Measurements from ENCODE around the gene ARHGAP8.

ARHGAP8 gene

DNA sequence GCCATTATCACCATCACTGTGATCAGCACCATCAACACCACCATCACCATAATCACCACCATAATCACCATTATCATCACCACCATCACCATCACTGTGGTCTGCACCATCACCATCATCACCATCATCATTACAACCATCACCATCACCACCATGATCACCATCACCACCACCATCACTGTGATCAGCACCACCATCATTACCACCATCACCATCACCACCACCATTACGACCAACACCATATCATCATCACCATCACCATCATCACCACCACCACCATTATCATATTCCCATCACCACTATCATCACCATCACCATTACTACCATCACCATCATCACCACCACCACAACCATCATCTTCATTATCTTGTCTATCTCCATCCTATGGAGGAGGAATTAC lies 132.2 kb downstream of the ARHGAP8 start:
- Mint-ChIP-seq H3K4me3 (no peak overlapping the region), H3K27me3 (peaks cover 6% of the 10 kb centered on the region), H3K27ac (no peak overlapping the region), H3K9me3 (no peaks in the 10 kb centered on the region), H3K4me1 (no peaks in the 10 kb centered on the region), H3K36me3 (no peaks in the 10 kb centered on the region)
- CTCF ChIA-PET = no interaction called here
- no peak for DNase-seq

DNA sequence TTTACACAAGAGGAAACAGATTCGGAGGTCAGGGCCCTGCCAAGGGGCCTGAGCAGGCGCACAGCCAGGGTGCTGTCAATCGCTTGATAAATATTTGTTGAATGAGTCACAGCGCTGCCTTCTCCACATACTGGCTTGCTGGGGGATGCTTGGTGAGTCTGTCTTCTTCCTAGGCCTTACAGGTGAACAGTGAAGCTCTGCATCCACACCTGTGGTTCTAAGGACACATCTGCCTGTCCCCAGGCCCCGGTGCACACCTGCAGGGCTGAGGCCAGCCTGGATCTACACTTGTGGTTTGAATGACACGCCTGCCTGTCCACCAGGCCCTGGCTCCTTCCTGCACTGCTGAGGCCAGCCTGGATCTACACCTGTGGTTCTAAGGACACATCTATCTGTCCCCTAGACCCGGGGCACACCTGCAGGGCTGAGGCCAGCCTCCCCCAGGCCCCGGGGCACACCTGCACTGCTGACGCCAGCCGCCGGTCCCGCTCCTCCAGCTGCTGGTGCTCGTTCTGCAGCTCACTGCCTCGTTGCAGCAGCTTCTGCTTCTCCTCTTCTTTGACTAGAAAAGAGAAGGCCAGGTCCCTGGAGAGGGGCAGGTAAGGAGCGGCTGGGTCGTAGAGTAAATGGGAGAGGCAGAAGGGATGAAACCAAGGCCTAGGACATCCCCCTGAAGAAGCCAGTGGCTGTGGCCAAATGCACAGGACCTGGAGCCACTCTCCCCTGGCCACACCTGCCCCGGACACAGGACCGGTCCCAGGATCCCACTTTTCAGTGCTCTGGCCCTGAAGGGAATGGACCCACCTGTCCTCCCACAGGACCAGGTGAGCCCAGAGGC lies 132.8 kb downstream of the ARHGAP8 start:
- CTCF ChIA-PET = no interaction called here
- Mint-ChIP-seq H3K9me3 (no peaks in the 10 kb centered on the region), H3K36me3 (no peaks in the 10 kb centered on the region), H3K27ac (no peak overlapping the region), H3K27me3 (no peaks in the 10 kb centered on the region), H3K4me3 (no peak overlapping the region), H3K4me1 (no peaks in the 10 kb centered on the region)
- DNase-seq = no peak

DNA sequence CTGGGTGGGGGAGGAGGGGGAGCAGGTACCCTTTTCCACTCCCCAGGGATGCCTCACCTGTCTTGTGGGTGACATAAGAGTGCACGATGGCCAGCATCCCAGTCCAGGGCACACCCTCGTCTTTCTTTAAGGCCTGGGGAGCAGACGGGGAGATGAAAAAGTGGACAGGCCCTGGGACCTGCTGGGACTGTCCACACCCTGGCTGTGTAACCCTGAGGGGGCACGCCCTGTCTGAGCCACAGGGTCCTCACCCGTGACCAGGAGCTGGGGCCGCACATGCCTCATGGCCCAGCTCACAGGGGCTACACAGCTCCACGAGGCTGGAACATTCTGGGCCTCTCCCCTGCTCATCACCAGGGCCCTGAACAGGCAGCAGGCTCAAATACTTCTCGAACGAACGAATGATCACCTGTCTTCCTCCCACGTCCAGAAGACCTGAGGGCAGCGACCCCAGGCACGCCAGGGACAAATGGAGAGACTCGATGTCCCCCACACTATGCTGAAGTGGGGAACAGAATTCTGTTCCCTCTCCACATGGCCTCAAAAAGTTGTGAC lies 133.5 kb downstream of the ARHGAP8 start:
- no peak for DNase-seq
- CTCF ChIA-PET = no interaction called here
- no peaks in the 10 kb centered on the region for H3K27me3 Mint-ChIP-seq

DNA sequence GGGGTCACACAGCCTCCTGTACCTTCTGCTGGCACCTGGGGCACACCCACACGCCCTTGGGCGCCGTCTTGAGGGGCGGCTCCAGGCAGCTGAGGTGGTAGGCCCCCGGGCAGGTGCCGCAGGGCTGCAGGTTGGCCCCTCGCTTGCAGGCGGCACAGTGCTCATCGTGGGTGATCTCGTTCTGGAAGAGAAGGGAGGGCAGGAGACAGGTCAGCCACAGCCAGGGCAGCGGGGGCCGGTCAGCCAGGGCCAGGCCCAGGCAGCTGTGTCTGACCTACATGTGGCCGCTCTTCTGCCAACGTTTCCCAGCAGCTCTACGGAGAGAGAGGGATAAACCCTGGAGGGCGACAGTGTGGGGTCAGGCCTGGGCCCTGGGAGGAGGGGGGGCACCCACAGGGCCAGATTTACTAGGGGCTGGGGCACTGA lies 135.6 kb downstream of the ARHGAP8 start:
- no peak for DNase-seq
- CTCF ChIA-PET = interaction anchor here (0.6 kb wide), 1 partner anchor 152 kb away, joined by 3 read pairs; no protein-coding TSS in a partner anchor
- no peak overlapping the region for H3K4me3 Mint-ChIP-seq

More for the DNA sequence above, 133.5 kb downstream of the ARHGAP8 start:
- H3K4me1 Mint-ChIP-seq = no peaks in the 10 kb centered on the region
- no peak overlapping the region for H3K4me3 Mint-ChIP-seq
- H3K9me3 Mint-ChIP-seq = no peaks in the 10 kb centered on the region
- H3K36me3 Mint-ChIP-seq = no peaks in the 10 kb centered on the region
- no peak overlapping the region for H3K27ac Mint-ChIP-seq

GRCh38 chr22:44888491-44889254 lies 136.3 kb downstream of the ARHGAP8 start:
- no peak overlapping the region for H3K27ac Mint-ChIP-seq
- H3K4me3 Mint-ChIP-seq = no peak overlapping the region
- CTCF ChIA-PET = no interaction called here
- H3K9me3 Mint-ChIP-seq = no peaks in the 10 kb centered on the region
- DNase-seq = no peak
- H3K27me3 Mint-ChIP-seq = no peaks in the 10 kb centered on the region
- no peaks in the 10 kb centered on the region for H3K36me3 Mint-ChIP-seq
- H3K4me1 Mint-ChIP-seq = no peaks in the 10 kb centered on the region

More for the DNA sequence above, 135.6 kb downstream of the ARHGAP8 start:
- Mint-ChIP-seq H3K27ac (no peak overlapping the region), H3K27me3 (no peaks in the 10 kb centered on the region), H3K36me3 (no peaks in the 10 kb centered on the region), H3K4me1 (no peaks in the 10 kb centered on the region), H3K9me3 (no peaks in the 10 kb centered on the region)

GRCh38 chr22:44889255-44889878 lies 137.0 kb downstream of the ARHGAP8 start:
- Mint-ChIP-seq H3K36me3 (no peaks in the 10 kb centered on the region), H3K27me3 (no peaks in the 10 kb centered on the region), H3K4me1 (no peaks in the 10 kb centered on the region), H3K27ac (no peak overlapping the region), H3K4me3 (no peak overlapping the region), H3K9me3 (no peaks in the 10 kb centered on the region)
- no peak for DNase-seq
- CTCF ChIA-PET = no interaction called here

- H3K4me3 Mint-ChIP-seq = no peak overlapping the region
- CTCF ChIA-PET = no interaction called here
- H3K27ac Mint-ChIP-seq = no peak overlapping the region
These were observed 138.3 kb downstream of the ARHGAP8 start for GRCh38 chr22:44890416-44891292.

GRCh38 chr22:44891293-44891747 lies 138.9 kb downstream of the ARHGAP8 start:
- no peaks in the 10 kb centered on the region for H3K36me3 Mint-ChIP-seq
- no peak overlapping the region for H3K27ac Mint-ChIP-seq
- no peak overlapping the region for H3K4me3 Mint-ChIP-seq
- H3K9me3 Mint-ChIP-seq = no peaks in the 10 kb centered on the region
- CTCF ChIA-PET = no interaction called here
- DNase-seq = no peak
- no peaks in the 10 kb centered on the region for H3K27me3 Mint-ChIP-seq
- H3K4me1 Mint-ChIP-seq = no peaks in the 10 kb centered on the region

More at GRCh38 chr22:44890416-44891292, 138.3 kb downstream of the ARHGAP8 start:
- no peak for DNase-seq
- H3K27me3 Mint-ChIP-seq = no peaks in the 10 kb centered on the region
- no peaks in the 10 kb centered on the region for H3K36me3 Mint-ChIP-seq
- H3K4me1 Mint-ChIP-seq = no peaks in the 10 kb centered on the region
- H3K9me3 Mint-ChIP-seq = no peaks in the 10 kb centered on the region

DNA sequence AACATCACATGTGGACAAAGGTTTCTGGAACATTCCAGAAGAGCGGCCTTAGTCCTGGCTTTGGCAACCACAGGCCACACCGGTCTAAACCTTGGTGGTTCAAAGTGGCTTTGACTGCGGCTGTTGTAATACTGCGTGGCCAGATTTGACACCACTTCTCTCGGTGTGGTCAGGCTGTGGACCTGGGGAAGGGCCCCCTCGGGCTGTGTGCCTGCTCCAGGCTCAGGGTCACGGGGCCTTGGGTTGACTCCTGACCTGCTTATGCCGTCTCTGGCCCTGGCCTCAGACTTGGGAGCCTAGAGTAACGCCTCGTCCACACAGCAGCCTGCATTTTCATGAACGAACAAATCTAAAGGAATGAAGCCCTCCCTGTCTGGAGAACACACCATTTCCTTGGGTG lies 139.4 kb downstream of the ARHGAP8 start:
- Mint-ChIP-seq H3K4me3 (no peak overlapping the region), H3K27ac (no peak overlapping the region), H3K4me1 (no peaks in the 10 kb centered on the region), H3K36me3 (no peaks in the 10 kb centered on the region), H3K9me3 (no peaks in the 10 kb centered on the region), H3K27me3 (no peaks in the 10 kb centered on the region)
- DNase-seq = no peak
- CTCF ChIA-PET = no interaction called here

DNA sequence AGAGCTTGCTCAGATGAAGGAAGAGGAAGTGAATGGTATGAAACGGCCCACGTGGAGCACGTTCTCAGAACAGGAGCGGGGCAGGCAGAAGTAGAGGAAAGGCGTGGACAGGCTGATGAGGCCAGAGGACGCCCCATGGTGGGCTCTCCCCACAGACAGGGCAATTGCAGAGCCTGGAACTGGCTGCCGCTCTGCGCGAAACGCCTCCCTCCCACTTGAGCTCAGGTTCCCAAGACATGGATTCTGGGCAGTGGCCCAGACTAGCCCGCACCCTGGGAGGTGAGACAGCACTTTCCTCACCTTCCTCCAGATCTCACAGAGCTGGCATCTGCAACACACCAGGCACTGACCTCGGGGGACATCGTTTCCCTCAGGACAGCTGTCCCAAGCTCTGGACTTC lies 139.9 kb downstream of the ARHGAP8 start:
- Mint-ChIP-seq H3K4me1 (no peaks in the 10 kb centered on the region), H3K36me3 (no peaks in the 10 kb centered on the region), H3K27ac (no peak overlapping the region), H3K4me3 (no peak overlapping the region), H3K9me3 (no peaks in the 10 kb centered on the region), H3K27me3 (no peaks in the 10 kb centered on the region)
- CTCF ChIA-PET = no interaction called here
- no peak for DNase-seq

GRCh38 chr22:44892803-44893730 lies 140.7 kb downstream of the ARHGAP8 start:
- Mint-ChIP-seq H3K9me3 (no peaks in the 10 kb centered on the region), H3K27ac (no peak overlapping the region), H3K36me3 (no peaks in the 10 kb centered on the region), H3K4me3 (no peak overlapping the region), H3K4me1 (no peaks in the 10 kb centered on the region), H3K27me3 (no peaks in the 10 kb centered on the region)
- DNase-seq = no peak
- CTCF ChIA-PET = no interaction called here

- Mint-ChIP-seq H3K9me3 (no peaks in the 10 kb centered on the region), H3K27ac (no peak overlapping the region), H3K4me1 (no peaks in the 10 kb centered on the region), H3K27me3 (no peaks in the 10 kb centered on the region), H3K4me3 (no peak overlapping the region), H3K36me3 (no peaks in the 10 kb centered on the region)
- CTCF ChIA-PET = no interaction called here
- no peak for DNase-seq
These were observed 141.3 kb downstream of the ARHGAP8 start for GRCh38 chr22:44893731-44894080.

- Mint-ChIP-seq H3K27me3 (peaks cover 2% of the 10 kb centered on the region), H3K4me3 (no peak overlapping the region), H3K27ac (no peak overlapping the region), H3K36me3 (no peaks in the 10 kb centered on the region), H3K9me3 (no peaks in the 10 kb centered on the region), H3K4me1 (no peaks in the 10 kb centered on the region)
- DNase-seq = no peak
- CTCF ChIA-PET = no interaction called here
These were observed 141.9 kb downstream of the ARHGAP8 start for GRCh38 chr22:44894321-44894720.

Data from activated naive CD4-positive, alpha-beta T cell treated with anti-CD3 and anti-CD28 coated beads, Interleukin-2, amount 10 ng/mL, durations not matched to agents 7 days and 5 days (primary cell).